Neural cell (in vitro differentiated cells): ENCODE measurements around the gene OR1C1.

ENCODE experiments used
- CTCF ChIP-seq: fragments of 450-650 bp; IDR thresholded peaks from 2 replicates; pipeline ENCODE4 v1.5.1; 2014; ENCODE audit warnings: antibody characterized with exemption, mild to moderate bottlenecking, moderate library complexity; ENCODE audit not compliant: poor library complexity, severe bottlenecking
- EZH2 ChIP-seq: fragments of 200-600, 300-800 bp; shearing (Covaris generic), sonication (generic); IDR thresholded peaks from 2 replicates; pipeline ENCODE4 v1.6.1; 2014; ENCODE audit warnings: antibody characterized with exemption, low read length, borderline replicate concordance, mild to moderate bottlenecking; ENCODE audit not compliant: insufficient read depth, poor library complexity, severe bottlenecking

DNA sequence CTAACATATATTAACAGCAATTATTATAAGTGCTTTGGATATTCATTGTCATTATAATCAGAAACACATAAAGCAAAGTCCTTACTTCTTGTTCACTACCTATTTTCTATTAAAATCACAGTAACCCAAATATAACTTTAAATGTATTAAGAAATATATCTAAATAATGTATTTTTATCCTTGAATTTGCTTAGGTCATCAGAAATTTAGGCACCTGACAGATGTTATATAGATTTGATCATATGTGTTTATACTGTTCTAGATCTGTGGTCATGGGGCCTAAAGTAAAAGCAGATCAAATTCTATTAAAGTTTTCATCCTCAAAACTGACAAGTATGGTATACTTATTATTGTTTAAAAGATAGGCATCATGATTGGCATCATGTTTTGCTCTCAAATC is 9.2 kb upstream of the OR1C1 start:
- TF ChIP-seq CTCF (no peak), EZH2 (no peak)
